HL-60/S4 treated with retinoic acid at 250 ng/mL for 4 days and 3 days (cell line): ENCODE results near the gene SSRP1.

Experiments used
- in situ Hi-C: fragments of 300-500 bp; cut with MboI; formaldehyde crosslinking; loops from 2 replicates; pipeline ENCODE4 v1.7.0; 2022; ENCODE audit warnings: low sequenced_read_pairs

The SSRP1 gene

DNA sequence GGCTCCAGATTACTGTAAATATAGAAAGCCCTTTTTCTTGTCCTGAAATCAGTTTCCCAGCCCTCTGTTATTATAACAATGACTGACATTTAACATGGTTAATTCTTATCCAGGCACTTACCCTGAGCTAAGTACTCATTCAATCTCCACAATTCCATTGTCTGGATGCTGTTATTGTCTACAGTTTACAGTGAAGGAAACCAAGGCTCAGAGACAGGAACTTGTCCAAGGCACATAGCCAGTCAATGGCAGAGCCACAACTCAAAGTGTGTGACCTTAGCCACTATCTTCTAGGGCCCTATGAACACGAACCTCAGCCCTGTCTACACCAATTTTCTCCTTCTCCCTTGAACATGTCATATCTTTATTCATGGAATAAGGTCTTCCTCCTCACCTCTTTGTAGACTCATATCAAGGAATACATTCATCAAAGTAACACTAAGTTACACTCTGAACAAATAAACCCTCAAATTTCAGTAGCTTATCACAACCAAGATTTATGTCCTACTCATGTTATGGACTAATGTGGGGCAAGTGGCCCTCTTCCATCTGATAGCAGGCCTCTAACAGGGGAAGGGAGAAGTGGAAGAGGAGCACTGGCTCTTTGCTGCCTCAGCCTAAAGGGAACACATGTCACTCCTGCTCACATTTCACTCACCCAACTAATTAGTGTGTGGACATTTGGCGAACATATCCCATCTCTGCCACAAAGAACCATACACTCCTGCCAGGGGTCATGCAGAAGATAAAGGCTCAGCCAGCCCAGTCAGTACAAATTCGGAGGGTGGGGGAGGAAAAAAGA, 59.3 kb downstream of the SSRP1 start:
- in situ Hi-C loops: no loop called here
